HFFc6 (cell line): ENCODE results near the gene INPP4B. TPM values are rescaled to one million over a fixed set of nuclear protein-coding genes. Genes with fewer than 3 reads are reported as not detected.

ENCODE experiments used
- DNase-seq: peaks from one replicate; pipeline ENCODE4 v3.0.0-alpha.2; 2018
- H3K27ac Mint-ChIP-seq: 2 replicates; pipeline ENCODE4 v1.8.0; 2020; ENCODE audit warnings: mild to moderate bottlenecking, mixed read lengths
- H3K27me3 Mint-ChIP-seq: 2 replicates; pipeline ENCODE4 v1.8.0; 2021; ENCODE audit warnings: mild to moderate bottlenecking, moderate library complexity, mixed read lengths; ENCODE audit not compliant: insufficient read depth
- H3K36me3 Mint-ChIP-seq: 2 replicates; pipeline ENCODE4 v1.8.0; 2021; ENCODE audit warnings: low read depth, mixed read lengths
- H3K4me1 Mint-ChIP-seq: 2 replicates; pipeline ENCODE4 v1.8.0; 2020; ENCODE audit warnings: low read depth, mixed read lengths
- H3K4me3 Mint-ChIP-seq: 2 replicates; pipeline ENCODE4 v1.8.0; 2020; ENCODE audit warnings: mild to moderate bottlenecking, moderate library complexity, mixed read lengths
- H3K9me3 Mint-ChIP-seq: 2 replicates; pipeline ENCODE4 v1.8.0; 2020; ENCODE audit warnings: mild to moderate bottlenecking, mixed read lengths
- total RNA-seq, 6 experiments: library from RNA; stranded (reverse); fragmentation: NEBNext Ultra II Directional; extraction: Animal tissue kit (Norgen Biotek cat#: 25700); gene quantifications; 2 replicates in 1 of 6; 3 replicates in 5 of 6; pipeline ENCODE4 v1.2.3, GENCODE V29; 2021
- TF ChIP-seq, protein P1 (sequence below): fragments of 200-600 bp; sonication (generic); IDR thresholded peaks from 2 replicates; pipeline ENCODE4 v1.5.0; 2021; ENCODE audit warnings: antibody characterized with exemption, mild to moderate bottlenecking

The INPP4B gene
- total RNA-seq, 6 experiments from 2014 or later: 36.1 to 48.9 (median 40.1) TPM

DNA sequence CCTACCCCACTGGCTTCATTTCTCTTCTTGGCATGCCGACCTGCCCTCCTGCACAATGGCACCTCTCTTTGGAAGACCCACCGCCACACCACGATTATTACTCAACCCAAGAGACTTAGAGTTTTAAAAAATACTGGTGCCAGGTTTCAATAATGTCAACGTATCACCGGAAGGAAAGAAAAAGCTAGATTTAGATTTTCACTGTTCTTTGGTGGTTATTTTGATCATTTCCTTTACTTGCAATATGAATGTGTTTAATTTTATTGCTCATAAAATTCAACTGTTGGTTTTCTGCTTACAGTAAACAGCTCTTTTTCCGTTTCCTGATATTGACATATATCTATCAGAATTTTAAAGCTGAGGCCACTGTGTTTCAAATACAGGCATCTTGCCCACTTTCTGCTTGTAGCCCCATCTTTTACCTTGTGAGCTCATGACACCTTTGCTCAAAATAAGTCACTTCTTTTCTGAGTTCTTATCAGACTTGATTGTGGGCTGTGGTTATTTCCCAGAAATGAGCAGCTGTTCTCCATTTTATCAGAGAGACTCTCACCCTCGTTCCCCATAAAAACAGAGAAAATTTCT lies 439.1 kb downstream of the INPP4B start:
- no peak for DNase-seq
- TF ChIP-seq, protein P1, sequence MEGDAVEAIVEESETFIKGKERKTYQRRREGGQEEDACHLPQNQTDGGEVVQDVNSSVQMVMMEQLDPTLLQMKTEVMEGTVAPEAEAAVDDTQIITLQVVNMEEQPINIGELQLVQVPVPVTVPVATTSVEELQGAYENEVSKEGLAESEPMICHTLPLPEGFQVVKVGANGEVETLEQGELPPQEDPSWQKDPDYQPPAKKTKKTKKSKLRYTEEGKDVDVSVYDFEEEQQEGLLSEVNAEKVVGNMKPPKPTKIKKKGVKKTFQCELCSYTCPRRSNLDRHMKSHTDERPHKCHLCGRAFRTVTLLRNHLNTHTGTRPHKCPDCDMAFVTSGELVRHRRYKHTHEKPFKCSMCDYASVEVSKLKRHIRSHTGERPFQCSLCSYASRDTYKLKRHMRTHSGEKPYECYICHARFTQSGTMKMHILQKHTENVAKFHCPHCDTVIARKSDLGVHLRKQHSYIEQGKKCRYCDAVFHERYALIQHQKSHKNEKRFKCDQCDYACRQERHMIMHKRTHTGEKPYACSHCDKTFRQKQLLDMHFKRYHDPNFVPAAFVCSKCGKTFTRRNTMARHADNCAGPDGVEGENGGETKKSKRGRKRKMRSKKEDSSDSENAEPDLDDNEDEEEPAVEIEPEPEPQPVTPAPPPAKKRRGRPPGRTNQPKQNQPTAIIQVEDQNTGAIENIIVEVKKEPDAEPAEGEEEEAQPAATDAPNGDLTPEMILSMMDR: no peak
- Mint-ChIP-seq H3K36me3 (peaks cover 10% of the 10 kb centered on the region), H3K27me3 (peaks cover 3% of the 10 kb centered on the region), H3K4me1 (peaks cover 65% of the 10 kb centered on the region), H3K27ac (peak overlapping the region; percentile 98), H3K4me3 (peak overlapping the region; percentile 97; the same call in 1 of the 2 replicates), H3K9me3 (no peaks in the 10 kb centered on the region)

DNA sequence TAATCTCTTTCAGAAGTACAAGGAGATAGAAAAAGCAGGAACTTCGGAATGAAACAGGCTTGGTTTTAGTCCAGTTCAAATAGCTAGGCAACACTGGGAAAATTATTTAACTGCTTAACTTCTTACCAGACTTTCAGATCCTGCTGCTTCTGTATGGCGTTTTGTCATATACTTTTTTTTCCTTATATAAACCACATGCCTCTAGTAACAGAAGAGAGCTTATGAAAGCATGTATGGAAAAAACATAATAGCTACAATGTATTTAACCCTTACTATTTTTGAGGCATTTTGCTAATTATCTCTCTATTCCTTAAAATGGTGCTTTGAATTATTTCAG lies 439.6 kb downstream of the INPP4B start:
- DNase-seq: no peak
- peaks cover 70% of the 10 kb centered on the region for H3K4me1 Mint-ChIP-seq
- TF ChIP-seq, protein P1: no peak
- H3K27ac Mint-ChIP-seq: peak overlapping the region; percentile 98
- H3K36me3 Mint-ChIP-seq: peaks cover 14% of the 10 kb centered on the region
- H3K9me3 Mint-ChIP-seq: no peaks in the 10 kb centered on the region
- H3K27me3 Mint-ChIP-seq: peaks cover 3% of the 10 kb centered on the region
- peak overlapping the region; percentile 97 for H3K4me3 Mint-ChIP-seq

- Mint-ChIP-seq H3K27ac (peak overlapping the region; percentile 98), H3K4me3 (peak overlapping the region; percentile 97)
- no peak for DNase-seq
Observed at GRCh38 chr4:142405695-142406498, 440.2 kb downstream of the INPP4B start.

DNA sequence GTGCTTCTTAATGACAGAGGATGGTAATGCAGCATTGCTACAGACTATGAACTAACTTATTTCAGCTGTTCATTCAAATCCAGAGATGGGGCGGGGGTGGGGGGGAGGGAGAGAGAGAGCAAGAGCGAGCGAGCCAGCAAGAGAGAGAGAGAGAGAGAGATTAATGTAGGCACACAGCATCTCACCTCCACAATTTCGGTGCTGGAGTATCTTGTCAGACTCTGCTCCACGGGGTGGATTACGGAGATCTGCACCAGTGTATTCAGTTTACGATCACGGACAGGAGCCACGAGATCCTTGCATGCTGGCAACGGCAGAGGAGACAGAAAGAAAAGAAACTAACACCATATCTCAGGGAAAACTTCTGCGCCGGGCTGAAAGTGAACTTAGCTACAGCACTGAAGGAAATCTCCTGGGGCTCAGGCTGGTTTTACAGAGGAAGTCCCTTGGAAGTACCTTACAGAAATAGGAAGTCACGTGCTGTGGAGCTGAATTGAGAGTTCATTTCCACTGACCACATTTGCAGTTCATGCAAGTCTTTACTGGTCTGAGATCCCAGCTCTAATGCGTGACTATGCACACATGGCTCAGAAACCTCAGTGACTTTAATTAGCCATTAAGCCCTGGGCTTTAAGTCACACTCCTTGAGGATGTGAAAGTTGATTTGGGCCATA lies 440.9 kb downstream of the INPP4B start:
- TF ChIP-seq, protein P1: no peak
- Mint-ChIP-seq H3K27me3 (peaks cover 3% of the 10 kb centered on the region), H3K36me3 (peaks cover 26% of the 10 kb centered on the region), H3K27ac (peak overlapping the region; percentile 98), H3K4me3 (peak overlapping the region; percentile 97), H3K4me1 (peaks cover 82% of the 10 kb centered on the region), H3K9me3 (no peaks in the 10 kb centered on the region)
- DNase-seq: peak; percentile 81

More at GRCh38 chr4:142405695-142406498, 440.2 kb downstream of the INPP4B start:
- Mint-ChIP-seq H3K4me1 (peaks cover 75% of the 10 kb centered on the region), H3K36me3 (peaks cover 19% of the 10 kb centered on the region), H3K9me3 (no peaks in the 10 kb centered on the region), H3K27me3 (peaks cover 3% of the 10 kb centered on the region)
- TF ChIP-seq, protein P1: no peak

DNA sequence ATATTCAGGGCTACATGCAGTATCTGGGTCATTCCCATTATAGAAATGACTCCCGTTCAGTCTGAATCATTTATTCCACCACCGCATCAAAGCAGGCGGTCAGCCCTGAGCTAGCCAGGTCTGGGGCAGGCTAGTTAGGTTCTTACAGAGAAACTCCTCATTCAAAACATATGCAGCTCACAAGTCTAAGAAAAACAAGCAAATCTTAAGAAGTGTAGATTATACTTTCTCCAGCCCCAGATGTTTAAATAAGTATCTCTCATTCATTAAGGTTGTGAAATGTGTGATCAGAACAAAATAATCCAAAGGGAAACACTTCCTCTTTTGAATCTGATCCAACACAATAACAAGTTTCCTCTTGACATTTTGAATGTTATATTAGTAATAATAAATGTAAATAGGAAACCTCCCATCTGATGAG lies 441.9 kb downstream of the INPP4B start:
- Mint-ChIP-seq H3K4me3 (peak overlapping the region; percentile 97), H3K36me3 (peaks cover 36% of the 10 kb centered on the region), H3K9me3 (no peaks in the 10 kb centered on the region), H3K27ac (peak overlapping the region; percentile 98), H3K27me3 (peaks cover 3% of the 10 kb centered on the region), H3K4me1 (peaks cover 82% of the 10 kb centered on the region)
- DNase-seq: peak; percentile 78
- TF ChIP-seq, protein P1: no peak
